Epidermal melanocyte (primary cell): ENCODE results near the gene CYP4F3.
"Not testable (repeated sequence)": the region's sequence is repeated elsewhere in the genome, so short reads cannot be mapped to it uniquely, and the experiment has no call there.

ENCODE experiments used
- DNase-seq: peaks from one replicate; pipeline ENCODE4 v3.0.0; 2011; ENCODE audit warnings: low spot score; ENCODE audit not compliant: insufficient read length

Gene CYP4F3

GRCh38 chr19:15629003-15629880 lies 11.5 kb upstream of the CYP4F3 start:
- DNase-seq = no peak

GRCh38 chr19:15631817-15632216 lies 8.9 kb upstream of the CYP4F3 start:
- no peak for DNase-seq

GRCh38 chr19:15633082-15633835 lies 7.4 kb upstream of the CYP4F3 start:
- no peak for DNase-seq

DNA sequence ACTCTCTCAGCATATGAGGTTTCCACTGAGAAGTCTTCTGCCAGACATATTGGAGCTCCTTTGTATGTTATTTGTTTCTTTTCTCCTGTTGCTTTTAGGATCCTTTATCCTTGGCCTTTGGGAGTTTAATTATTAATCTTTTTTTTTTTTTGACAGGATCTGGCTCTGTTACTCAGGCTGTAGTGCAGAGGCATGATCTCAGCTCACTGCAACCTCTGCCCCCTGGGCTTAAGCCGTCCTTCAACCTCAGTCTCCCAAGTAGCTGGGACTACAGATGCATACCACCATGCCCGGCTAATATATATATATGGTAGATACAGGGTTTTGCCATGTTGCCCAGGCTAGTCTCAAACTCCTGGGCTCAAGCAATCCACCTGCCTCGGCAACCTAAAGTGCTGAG lies 6.6 kb upstream of the CYP4F3 start:
- no peak for DNase-seq

- no peak for DNase-seq
Measured at GRCh38 chr19:15635016-15635805, 5.5 kb upstream of the CYP4F3 start.

DNA sequence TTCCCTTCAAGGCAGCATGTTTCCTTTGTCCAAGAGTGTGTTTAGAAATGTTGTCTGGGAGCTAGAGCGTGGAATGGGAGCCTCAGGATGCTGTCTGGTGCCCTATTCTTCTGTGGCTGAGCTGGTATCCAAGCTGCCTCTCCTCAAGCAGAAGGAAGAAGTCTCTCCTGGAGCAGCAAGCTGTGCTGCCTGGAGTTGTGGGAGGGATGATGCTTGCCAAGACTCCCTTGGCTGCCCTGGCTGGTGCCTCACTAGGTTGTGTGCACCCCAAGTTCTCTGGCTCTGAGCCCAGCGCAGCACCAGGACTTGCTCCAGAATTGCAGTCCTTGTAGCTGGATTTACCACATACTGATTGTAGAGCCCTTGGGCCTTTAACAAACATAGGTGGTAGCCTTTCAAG lies 4.7 kb upstream of the CYP4F3 start:
- DNase-seq = no peak

DNA sequence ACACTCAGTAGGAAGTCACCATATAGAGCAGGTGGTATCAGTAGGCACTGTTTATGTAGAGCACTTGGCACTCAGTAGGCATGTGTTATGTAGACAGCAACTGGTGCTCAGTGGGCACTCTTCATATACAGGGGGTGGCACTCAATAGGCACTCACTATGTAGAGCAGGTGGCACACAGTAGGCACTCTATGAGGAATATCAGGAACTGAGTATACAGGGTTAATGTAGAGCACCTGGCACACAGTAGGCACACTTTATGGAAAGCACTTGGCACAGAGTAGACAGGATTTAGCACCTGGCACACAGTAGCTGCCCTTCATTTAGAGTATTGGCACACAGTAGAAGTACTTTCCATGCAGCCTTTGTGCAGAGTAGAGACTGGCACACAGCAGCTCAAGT lies 1.1 kb upstream of the CYP4F3 start:
- no peak for DNase-seq

GRCh38 chr19:15640904-15641597 lies 354 bp downstream of the CYP4F3 start:
- no peak for DNase-seq

GRCh38 chr19:15641901-15642491 lies 1.3 kb downstream of the CYP4F3 start:
- no peak for DNase-seq

GRCh38 chr19:15642807-15643206 lies 2.1 kb downstream of the CYP4F3 start:
- DNase-seq = no peak

DNA sequence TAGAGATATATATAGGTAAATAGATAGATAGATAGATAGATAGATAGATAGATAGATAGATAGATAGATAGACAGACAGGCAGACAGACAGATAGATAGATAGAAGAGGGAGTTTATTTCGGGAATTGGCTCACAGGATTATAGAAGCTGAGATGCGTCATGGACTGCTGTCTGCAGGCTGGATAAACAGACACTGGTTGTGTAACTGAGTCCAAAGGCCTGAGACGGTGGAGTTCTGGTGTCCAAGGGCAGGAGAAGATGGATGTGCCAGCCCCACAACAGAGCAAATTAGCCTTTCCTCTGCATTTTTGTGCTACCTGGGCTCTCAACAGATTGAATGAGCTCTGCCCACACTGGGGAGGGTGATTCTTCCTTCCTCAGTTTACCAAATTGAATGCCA lies 2.7 kb downstream of the CYP4F3 start:
- DNase-seq = no peak

DNA sequence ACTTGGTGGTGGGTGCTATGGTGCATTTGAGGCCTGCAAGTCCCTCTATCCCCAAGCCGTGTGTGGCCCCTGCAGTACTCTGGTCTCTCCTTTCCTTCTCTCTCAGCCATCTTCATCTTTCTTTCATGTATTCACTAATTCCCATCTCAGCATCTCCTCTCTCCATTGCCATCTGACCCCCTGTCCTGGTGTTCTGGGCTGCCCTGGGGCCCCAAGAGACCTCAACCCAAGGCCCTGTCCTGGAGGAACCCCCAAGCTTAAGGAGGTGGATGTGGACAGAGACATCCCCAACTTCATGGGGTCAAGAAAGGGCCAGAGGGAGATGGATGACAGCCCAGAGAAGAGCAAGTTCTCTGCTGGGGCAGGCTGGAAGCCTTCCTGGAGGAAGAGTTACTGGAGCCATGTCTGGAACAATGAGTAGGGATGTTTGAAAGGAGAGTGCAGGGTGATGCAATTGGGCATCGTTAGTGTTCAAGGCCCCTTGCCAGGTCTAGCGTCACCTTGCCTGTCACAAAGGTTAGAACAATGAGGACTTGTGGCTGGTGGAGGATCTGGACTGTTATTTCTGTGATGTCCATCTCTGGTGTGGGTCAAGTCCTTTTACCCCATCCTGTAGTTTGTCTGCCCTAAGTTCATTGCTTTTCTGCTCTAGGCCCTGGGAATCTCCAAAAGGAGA lies 3.5 kb downstream of the CYP4F3 start:
- no peak for DNase-seq

DNA sequence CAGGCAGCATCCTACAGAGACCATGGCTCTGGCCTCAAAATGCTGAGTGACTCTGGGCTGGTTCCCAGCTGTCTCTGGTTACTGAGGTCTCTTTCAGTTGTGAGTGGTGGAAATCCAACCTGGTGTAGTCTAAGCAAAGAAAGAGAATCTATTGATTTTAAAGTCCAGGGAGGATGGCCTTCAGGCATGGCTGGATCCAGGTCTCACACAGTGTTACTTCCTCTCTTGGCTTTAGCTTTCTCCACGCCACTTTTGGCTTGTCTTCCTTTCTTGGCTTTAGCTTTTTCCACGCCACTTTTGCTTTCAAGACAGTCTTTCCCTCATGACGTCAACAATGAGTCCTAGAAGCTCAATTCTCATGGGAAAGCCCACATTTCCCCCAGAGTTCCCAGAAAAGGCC lies 4.1 kb downstream of the CYP4F3 start:
- DNase-seq = no peak

DNA sequence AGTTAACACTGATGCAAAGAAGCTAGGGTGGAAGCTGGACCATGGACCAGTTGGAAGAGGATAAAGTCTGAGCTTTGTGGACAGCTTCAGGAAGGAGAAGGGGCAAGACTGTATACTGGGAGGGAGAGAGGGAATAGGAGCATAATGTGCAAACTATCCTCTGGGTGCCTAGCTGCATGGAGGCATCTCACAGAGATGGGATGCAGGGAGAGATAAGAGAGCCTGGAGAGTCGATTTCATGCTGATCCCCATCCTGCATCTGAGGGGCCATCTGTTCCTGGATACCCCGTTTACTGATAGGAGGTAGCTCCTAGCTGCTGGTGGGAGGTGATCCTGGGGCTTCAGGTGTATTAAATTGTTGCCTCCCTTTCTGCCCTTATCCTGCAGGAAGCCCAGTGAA lies 8.8 kb downstream of the CYP4F3 start:
- DNase-seq = no peak

DNA sequence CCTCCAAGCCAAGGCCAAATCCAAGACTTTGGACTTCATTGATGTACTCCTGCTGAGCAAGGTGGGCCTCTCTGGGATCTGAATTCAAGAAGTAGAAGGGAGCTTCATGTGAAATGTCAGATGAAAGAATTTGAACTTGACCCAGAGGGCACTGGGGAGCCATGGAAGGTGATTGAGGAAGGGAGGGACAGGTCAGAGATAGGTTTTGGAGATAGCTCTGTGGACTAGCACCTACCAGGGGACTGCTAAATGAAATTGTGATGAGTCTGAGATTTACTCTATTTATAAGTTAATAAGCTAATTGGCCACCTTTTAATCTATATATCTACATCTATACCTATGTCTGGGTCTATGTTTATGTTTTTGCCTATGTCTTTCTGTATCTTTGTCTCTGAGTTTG lies 9.4 kb downstream of the CYP4F3 start:
- DNase-seq = not testable (repeated sequence)

GRCh38 chr19:15651791-15652190 lies 11.1 kb downstream of the CYP4F3 start:
- no peak for DNase-seq

- DNase-seq = no peak
Measured at GRCh38 chr19:15652559-15653278, 12.0 kb downstream of the CYP4F3 start.

- DNase-seq = no peak
Measured at GRCh38 chr19:15656467-15656866, 15.8 kb downstream of the CYP4F3 start.

- DNase-seq = no peak
Measured at GRCh38 chr19:15663247-15663646, 22.6 kb downstream of the CYP4F3 start.

- no peak for DNase-seq
Measured at GRCh38 chr19:15666186-15666585, 25.5 kb downstream of the CYP4F3 start.
